Measurements from ENCODE around the gene CREB3L1.

Gene CREB3L1

DNA sequence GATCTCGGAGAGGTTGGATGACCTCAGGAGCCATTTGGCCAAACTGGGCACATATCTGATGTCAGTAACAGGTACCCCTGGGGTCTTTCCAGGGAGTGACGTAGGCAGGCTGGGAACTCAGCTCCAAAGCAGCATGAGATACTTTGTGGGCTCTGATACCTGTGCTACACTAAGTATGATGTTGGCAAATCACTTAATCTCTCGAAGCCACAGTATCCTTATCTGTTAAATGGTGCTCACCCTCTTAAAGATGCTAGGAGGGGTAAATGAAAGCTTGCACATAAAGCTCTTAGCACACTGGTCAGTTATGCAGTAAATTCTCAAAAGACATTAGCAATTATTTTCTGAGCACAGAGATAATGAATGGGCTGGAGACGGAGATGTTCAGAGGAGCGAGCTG lies 52.7 kb downstream of the CREB3L1 start:
- DNase-seq: no peak

DNA sequence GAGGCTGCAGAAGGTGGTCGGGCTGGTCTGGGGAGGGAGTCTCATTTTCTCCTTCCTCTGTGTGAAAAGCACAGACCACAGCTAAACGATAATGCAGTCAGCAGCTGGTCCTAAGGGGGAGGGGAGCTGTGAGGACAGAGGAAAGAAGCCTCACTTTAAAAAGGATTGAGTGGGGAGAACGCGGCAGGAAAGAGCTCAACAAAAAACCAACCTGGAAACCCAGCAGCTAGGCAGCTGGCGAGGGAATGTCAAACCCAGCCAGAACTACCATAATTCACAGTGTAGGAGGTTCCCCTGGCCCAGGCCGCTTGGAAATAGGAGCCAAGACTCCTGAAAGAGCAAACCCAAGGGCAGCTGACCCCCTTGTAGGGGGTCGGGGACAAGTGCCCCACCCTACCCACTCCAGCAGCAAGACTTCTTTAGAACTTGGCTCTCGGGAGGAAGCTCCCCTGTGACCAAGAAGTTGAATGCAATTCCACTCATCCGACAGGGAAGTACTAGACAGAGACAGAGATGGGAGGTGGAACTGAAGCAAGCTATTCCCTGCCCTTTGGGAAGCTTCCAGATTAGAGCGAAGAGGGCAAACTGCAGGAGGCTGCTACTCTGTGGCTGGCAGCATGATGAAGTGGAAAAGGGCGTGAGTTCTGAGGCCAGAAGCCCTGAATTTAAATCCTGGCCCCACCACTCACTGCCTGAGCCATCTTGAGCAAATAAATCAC lies 53.3 kb downstream of the CREB3L1 start:
- DNase-seq: peak; percentile 73

DNA sequence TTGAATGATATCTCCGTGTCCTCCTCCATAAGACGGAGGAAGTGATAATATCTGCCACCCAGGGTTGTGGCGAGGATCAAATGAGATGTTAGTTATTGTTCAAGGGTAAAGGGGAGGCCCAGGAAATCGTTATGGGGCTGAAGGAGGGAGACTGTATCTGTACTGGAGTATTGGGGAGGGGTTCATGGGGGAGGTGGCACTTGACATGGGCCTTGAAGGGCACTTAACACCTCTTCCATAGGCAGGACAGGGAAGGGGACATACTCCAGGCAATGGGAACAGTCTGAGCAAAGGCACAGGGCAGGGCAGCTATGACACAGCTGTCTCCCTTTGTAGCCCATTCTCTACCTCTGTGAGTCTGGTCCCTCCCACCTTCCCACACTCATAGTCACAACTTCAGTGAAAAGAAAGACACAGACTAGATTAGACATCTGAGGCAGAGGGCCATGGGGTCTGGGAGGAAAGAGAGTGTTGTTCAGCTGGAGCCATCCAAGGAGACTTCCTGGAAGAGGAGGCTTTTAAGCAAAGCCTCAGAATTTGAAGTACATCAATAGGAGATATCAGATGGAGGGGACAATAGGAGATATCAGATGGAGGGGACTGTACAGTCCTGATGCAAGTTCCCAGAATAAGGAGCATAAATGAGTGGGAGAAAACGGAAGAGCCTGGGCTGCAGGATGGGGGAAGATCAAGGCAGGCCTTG lies 54.0 kb downstream of the CREB3L1 start:
- no peak for DNase-seq

DNA sequence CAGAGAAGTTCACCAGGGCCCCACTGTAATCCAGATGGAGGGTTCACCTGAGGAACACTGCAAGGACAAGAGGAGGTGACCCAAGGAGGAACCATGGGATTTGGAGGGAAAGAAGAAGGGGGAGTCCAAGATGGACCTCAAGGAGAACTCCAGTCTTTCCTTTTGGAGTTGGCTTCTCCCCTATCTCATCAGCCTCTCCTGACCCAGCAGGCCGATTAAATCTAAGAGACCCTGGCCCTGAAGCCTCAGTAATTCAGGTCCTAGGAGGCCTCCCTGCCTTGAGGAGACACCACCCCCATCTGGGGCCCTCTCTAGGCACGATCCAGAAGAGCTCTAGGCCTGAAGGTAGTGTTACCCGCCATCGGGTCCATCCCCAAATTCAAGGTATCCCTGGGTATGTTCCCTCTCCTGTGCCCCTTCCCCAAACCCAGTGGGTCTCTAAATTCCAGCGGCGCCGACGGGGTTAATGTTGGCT lies 54.7 kb downstream of the CREB3L1 start:
- no peak for DNase-seq

DNA sequence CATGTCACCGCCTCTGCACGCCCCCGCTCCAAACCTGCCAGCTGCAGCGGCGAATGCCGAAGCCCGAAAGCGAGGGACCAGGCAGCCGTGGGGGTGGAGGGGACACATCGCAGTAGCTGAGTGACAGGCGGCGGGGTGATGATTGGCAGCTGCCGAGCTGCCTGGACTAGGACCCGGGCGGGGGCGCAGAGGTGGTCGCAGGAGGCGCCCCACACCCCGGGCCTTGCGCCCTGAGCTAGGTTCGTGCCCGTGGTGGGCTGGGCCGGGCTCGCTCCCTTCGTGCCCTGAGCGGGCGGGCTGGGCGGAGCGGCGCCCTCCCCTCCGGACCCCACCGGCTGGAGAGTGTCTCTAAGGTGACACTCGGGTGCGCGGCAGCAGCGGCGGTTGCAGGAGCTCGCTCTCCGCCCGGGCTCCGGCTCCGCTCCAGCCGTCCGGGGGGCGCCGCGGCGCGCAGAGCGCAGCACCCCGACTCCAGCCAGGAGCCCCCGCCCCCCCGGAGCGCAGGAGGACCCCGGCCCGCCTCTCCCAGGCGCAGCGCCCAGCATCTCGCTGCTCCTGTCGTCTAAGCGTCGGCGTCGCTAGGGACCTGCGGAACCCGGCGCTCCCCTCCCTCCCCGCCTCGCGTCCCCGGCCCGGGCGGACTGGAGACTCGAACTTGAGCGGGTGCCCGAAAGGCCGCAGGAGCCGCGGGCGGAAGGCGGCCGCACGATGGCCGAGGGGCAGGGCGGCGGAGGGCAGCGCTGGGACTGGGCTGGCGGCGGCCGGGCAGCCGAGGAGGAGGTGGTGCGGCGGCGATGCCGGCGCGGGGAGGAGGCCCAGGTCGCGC lies 55.3 kb downstream of the CREB3L1 start:
- peak; percentile 47 for DNase-seq

DNA sequence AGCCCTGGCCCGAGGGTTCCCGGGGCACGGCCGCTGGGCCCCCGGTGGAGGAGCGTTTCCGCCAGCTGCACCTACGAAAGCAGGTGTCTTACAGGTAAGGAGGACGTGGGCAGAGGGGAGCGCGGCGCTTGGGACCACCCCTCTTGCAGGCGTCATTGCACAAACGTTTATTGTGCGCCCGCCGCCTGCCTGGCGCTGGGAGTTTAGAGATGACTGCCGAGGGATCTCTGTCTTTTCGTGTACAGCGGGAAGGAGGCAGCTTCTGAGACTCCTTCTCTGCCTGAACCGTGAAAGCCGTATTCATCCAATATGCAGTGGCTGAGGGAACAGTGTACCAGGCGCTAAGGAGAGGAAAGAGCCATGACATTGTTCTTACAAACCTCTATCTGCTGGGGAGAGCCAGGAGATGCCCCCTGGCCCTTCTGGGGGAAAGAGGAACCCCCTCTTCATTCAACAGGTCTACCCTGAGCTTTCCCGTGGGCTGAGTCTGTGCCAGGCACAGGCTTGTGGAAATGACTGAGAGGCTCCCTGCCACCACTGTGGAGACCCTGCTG lies 56.0 kb downstream of the CREB3L1 start:
- peak; percentile 11 for DNase-seq

DNA sequence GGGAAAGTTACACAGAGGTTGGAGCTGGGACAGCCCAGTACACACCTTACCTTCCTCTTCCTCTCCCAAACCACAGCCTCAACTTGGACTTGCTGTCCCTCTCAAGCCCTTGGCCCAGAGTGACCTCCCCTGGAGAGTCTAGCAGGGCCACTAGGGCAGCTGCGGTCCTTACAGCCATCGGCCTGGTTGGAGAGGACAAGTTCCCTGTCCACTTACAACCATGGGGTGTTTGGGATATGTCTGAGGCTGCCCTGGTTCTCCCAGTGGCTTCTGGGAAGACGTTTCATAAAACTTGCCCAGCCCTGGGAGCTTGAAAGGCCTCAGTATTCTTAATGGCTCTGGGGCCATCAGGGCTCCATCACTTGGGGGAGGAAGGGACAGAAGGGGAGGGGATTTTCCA lies 56.7 kb downstream of the CREB3L1 start:
- DNase-seq: no peak

DNA sequence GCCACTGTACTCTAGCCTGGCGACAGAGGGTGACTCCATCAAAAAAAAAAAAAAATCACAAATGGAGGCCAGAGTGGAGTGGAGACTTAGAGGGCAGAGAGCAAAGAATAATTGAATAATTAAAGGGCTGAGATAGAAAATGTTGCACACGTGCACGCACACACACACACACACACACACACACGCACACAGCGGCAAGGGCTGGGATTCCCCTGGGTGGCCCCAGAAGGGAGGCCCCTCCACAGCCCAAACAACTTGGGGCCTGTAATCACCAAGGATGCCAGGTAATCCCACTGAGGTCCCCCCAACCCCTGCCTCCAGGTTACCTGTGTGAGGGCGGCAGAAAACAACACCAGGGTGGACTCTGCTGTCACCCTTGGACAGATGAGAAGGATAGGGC lies 57.8 kb downstream of the CREB3L1 start:
- no peak for DNase-seq

DNA sequence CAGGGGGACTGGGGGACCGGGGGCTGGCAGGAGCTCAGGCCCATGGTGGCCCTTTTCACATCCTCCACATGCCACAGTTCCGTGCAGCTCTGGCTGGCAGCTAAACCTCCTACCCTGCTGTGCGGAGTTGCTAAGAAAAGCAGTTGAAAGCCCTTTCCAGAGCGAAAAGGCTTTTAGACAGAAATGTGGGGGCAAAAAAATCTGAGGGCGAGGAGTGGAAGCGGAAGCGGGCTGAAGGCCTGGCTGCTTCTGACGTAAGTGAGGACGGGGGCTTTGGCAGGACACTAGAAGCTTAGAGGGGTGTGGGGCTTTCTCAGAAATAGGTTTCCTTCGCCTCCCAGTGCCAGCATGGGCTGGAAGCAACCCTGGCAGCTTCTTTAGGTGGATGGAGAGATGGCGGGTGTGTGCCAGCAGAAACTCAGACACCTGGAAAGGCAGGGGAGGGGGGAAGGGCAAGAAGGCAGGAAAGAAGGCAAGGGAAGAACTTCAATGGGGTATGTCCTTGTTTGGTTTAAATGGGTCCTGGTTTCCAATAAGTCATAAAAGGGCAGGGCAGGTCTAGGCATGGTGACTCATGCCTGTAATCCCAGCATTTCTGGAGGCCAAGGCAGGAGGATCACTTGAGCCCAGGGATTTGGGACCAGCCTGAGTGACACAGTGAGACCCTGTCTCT lies 58.6 kb downstream of the CREB3L1 start:
- DNase-seq: no peak

DNA sequence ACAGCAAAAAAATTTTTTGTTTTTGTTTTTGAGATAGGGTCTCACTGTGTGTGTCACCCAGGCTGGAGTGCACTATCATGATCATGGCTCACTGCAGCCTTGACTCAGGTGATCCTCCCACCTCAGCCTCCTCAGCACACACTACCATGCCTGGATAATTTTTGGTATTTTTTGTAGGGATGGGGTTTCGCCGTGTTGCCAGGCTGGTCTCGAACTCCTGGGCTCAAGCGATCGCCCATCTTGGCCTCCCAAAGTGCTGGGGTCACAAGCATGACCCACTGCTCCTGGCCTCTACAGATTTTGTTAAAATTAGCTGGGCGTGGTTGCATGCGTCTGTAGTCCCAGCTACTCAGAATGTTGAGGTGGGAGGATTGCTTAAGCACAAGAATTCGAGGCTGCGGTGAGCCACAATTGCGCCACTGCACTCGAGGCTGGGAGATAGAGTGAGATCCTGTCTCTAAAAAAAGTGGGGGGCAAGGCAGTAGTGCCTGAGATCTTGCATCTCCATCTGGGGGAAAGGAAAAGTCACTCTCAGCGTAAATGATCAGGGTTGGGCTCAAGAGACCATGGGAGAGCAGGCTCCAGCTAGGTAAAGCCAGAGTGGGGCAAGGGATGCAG lies 59.2 kb downstream of the CREB3L1 start:
- DNase-seq: no peak

DNA sequence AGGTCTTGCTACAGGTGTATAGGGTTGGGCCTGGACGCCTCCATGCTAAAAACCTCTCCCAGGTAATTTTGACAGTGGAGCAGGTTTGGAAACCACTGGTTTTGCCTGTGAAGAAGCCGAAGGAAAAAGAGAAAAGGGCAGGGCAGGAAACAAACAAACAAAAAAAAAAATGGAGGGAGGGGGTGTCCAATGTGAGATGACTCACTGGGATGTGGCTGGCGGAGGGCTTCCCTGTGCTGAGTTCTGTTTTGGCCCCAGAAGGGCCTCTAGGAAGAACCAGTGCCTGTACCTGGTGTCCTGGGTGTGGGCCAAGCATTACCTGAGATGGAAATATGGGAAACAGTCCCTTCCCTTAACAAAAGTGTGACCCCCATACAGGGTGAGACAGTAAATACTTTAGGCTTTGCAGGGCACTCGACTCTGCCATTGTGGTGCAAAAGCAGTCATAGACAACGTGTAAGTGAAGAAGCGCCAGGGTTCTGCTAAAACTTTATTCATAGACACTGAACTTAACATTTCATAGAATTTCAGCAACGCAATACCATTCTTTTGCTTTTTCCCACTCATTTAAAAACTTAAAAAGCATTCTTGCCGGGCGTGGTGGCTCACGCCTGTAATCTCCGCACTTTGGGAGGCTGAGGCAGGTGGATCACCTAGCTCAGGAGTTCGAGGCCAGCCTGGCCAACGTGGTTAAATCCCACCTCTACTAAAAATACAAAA lies 60.3 kb downstream of the CREB3L1 start:
- no peak for DNase-seq

DNA sequence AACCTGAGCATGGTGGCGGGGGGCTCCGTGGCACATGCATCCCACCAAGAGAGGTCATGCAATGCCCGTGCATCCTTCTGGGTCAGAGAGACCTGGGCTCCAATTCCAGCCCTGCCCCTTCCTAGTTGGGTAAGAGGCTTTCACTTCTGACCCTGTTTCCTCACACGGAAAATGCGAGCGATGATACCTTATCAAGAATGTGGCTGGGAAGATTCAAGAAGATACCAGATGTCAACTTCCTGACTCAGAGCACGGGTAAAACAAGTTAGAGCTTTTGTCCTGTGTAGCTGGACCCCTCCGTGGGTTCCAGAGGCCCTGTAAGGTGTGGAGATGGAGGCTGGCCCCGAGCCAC lies 61.1 kb downstream of the CREB3L1 start:
- no peak for DNase-seq

DNA sequence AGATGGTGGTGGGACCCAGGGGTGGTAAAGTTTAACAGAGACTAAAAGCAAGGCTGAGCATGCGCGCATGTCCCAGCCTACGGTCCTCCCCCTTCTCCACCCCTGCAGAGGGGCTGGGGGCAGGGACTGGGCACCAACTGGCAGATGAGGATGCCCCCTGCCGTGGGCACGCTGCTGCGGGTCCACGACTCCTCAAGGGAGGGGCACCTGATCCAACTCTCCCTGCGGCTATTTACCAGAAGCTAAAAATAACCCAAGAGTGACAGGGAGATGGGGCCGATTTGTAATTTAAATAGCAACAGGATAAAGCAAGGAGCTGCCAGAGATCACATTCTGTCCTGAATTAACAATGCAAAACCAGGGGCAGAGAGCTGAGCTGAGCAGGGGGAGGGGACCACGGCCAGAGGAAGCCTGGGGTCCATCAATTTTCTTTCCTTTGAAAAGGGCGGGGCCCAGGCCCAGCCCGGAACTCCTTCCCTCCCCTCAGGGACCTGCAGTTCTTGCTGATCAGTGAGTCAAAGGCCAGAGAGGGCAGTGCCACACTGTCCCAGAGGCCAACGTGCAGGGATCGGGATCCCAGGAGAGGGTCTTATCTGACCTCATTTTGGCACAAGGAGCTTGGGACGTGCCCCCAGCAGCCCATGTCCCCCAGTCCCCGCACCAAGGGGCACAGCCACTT lies 61.7 kb downstream of the CREB3L1 start:
- no peak for DNase-seq

DNA sequence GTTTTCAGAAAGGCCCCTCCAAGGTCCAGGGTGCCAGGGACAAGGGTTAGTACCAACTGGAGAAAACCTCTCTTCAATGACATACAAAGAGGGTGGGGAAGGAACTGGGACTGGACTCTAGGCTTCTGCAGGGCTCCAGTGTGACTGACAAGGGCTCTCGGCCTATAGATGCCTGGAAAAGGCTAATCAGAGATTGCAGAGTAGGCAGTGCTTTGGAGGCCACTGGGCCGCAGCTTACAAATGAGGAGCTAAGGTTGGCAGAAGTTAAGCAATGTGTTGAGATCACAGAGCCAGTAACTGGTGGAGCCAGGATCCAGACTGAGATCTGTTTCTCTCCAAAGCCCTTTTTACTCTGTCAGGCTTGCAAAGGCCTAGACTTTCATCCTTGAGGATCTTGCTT lies 62.4 kb downstream of the CREB3L1 start:
- DNase-seq: no peak

DNA sequence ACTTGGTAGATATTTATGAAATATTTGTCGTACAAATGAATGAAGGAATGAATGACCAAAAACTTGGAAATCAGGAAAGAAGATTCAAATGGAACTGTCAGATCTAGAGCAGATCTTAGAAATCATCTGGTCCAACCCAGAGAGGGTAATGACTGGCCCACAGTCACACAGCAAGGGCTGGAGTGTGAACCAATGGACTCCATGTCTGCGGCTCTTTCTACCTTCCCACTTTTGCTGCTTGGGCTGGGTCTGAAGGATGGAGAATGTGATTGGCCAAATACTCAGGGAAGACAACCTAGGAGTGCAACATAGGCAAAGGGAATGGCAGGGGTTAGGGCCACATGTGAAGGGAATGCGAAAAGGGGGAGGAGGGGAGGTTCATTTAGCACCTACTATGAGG lies 64.0 kb downstream of the CREB3L1 start:
- DNase-seq: no peak

DNA sequence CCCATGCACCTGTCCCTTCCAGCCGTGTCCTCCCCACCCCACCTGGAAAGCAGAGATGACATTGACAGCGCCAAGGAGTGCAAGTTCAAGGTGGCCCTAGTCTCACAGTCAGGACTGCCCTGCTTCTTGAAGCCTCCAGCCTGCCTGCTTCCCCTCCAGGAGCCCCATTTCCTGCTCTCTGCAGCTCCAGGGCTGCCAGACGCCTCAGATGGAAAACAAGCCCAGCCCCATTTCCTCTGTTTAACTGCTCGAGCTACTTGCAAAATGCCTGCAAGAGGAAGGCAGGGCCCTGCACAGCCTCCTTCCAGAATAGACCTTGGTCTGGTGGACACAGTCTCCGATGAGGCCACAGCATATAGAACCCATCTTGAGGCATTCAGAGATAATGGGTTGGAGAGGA lies 64.8 kb downstream of the CREB3L1 start:
- DNase-seq: no peak

DNA sequence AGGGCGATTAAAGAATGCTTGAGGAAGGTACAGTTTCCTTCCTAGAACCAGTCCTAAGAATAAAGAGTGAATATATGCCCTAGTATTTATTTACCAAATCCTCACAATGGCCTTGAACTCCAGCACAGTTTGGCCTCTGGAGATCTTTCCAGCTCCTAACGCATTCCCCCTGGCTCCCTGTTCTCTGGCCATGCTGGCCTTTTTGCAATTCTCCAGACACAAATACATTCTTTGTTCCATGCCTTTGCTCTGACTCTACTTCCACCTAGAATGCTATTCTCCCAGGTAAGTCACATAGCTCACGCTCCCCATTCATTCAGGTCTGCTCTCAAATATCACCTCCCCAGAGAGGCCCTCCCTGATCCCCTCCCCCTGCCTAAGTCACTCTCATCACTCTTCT lies 66.1 kb downstream of the CREB3L1 start:
- DNase-seq: no peak

DNA sequence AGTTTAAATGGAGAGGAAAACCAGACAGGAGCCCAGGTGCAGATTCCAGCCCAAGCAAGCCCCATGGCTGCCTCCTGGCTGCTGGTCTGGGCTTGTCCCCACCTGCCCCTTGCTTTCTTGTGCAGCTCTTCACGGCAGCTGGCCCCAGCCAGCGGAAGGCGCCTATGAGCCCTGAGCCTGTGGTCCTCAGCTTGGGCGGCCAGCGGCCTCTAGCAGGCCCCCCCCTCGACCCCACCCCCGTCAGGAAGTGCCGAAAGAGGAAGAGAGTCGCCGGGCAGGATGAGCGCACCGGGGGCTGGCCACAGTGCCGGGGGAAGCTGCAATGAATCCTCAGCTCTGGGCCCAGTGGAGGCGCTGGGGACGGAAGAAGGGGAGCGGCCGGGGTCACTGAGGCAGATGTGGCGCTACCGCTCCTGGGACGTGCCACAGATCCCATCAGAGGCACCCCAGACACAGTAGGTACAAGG lies 67.7 kb downstream of the CREB3L1 start:
- peak; percentile 10 for DNase-seq

DNA sequence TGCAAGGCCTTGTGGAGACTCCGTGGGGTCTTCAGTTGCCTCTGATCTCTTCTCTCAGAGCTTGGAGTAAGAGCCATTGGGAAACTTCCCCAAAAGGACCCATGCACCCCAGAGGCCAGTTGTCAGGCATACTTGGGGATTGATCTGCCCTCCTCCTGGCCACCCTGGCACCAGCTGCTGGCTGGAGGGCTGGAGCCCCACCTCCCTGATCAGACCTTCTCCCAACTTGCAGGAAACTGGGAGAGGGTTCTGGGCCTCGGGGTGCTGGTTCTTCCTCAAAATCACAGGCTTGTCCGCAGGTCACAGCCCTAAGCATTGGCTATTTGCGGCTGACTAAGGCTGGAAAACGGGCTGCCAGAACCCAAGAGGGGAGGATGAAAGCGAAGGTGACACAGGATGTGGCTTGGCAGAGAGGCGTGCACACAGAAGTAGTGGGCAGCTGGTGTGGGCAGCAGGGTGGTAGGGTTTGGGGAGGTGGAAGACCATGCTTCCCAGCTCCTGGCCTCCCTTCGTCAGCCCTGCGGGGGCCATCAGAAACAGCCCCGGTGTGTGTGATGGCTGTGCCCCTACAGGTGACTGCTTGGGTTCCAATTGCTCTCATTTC lies 68.5 kb downstream of the CREB3L1 start:
- no peak for DNase-seq

DNA sequence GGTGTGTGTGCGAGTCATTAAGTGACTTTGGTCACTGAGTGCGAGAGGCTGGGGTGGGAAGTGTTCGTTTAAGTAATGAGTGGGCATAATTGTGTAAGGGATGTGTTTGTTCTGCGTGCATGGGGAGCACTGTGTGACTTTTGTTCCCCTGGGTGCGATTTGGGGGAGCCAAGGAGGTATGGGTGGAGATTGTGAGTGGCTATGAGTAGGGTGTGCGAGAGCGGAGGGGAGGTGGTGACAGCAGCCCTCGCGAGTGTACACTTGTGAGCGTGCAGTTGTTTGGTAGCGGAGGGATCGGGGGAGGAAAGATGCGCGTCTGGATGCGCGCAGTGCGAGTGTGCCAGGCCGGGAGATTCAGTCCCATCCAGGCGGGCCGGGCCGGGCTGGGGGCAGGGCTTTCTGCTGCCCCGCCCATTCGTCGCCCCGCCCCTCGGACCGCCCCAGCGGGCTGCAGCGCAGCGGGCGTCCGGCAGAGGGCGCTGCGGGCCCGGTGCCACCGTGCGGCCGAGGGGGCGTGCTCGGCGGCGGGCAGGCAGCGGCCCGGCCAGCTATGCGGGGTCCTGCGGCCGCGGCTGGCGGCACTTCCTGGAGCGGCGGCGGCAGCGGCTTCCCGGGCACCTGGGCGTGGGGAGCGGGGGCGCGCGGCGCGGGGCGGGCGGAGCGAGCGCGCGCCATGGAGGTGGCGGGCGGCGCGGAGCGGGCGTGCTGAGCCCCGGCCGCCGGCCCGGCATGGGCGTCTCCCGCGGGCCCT lies 69.6 kb downstream of the CREB3L1 start, which contains the start of gene DGKZ:
DGKZ (plus strand) TSS at position 578 of the 751 bp plus-strand sequence. CDS start 197 bp downstream, outside the sequence.
- peak; percentile 76 for DNase-seq

All from NCI-H82 (cell line).